ENCODE data around the gene TENM3. TPM values are rescaled to one million over a fixed set of nuclear protein-coding genes. Genes with fewer than 3 reads are reported as not detected.

Gene TENM3
- total RNA-seq, 2 experiments from 2014 or later, result not detected

DNA sequence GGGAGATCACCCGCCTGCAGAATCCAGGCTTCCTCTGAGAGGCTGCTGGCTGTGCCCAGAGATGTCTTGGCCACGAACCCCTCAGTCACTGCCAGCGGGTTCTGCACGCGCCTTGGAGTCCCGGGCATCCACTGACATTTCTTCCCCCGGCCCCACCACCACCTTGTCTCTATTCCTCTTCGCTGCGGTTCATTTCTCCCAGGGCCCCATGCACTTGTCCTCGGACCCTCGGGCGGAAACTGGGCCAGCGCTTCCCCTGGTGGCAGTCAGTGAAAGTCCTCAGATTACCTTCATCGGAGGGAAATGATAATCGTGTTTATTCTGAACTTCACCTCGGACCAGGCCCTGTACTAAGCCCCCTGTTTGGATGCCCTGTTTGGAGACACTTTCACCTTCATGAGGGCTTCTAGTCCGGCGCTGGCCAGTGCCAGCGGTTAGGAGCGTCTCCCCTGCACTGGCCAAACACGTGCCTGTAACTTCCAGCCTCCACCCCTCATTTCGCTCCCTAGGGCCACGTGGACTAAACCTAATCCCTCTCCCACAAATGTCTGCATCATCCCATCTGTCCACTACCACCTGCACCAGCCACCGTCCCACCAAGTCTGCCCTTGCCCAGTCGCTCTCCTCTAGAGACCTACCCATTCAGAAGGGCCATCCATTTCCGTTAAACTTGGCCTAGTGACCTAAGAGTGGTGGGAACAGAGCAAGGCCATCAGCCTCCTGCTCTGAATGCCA lies 592.0 kb downstream of the TENM3 start:
- peaks cover 37% of the 10 kb centered on the region for H3K27me3 Mint-ChIP-seq (ENCODE audit: low read depth)
- no peaks in the 10 kb centered on the region for H3K4me1 Mint-ChIP-seq (ENCODE audit: low read depth)
- CTCF ChIA-PET, result no interaction called here
- no peak overlapping the region for H3K4me3 Mint-ChIP-seq
- intact Hi-C loops (cut with micrococcal nuclease), result no loop called here
- H3K36me3 Mint-ChIP-seq (ENCODE audit: low read depth), result no peaks in the 10 kb centered on the region
- DNase-seq, result no peak
- H3K27ac Mint-ChIP-seq, result no peak overlapping the region
- no peaks in the 10 kb centered on the region for H3K9me3 Mint-ChIP-seq

DNA sequence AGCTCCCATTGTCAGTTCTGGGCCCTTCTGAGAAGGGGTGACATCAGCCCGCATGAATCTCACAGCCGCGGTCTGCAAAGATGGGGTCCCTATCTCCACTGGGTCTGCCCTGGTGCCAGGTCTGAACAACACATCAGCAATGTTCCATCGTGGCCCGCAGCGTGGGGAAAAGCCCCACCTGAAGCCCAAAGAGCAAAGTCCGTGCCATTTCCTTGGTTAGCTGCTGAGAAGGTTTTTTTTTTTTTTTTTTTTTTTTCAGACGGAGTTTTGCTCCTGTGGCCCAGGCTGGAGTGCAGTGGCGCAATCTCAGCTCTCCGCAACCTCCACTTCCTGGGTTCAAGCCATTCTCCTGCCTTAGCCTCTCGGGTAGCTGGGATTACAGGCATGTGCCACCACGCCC lies 594.6 kb downstream of the TENM3 start:
- no peaks in the 10 kb centered on the region for H3K36me3 Mint-ChIP-seq (ENCODE audit: low read depth)
- no peaks in the 10 kb centered on the region for H3K4me1 Mint-ChIP-seq (ENCODE audit: low read depth)
- DNase-seq, result no peak
- CTCF ChIA-PET, result no interaction called here
- intact Hi-C loops (cut with micrococcal nuclease), result no loop called here
- peaks cover 33% of the 10 kb centered on the region for H3K27me3 Mint-ChIP-seq (ENCODE audit: low read depth)
- H3K4me3 Mint-ChIP-seq, result no peak overlapping the region
- no peaks in the 10 kb centered on the region for H3K9me3 Mint-ChIP-seq
- no peak overlapping the region for H3K27ac Mint-ChIP-seq

DNA sequence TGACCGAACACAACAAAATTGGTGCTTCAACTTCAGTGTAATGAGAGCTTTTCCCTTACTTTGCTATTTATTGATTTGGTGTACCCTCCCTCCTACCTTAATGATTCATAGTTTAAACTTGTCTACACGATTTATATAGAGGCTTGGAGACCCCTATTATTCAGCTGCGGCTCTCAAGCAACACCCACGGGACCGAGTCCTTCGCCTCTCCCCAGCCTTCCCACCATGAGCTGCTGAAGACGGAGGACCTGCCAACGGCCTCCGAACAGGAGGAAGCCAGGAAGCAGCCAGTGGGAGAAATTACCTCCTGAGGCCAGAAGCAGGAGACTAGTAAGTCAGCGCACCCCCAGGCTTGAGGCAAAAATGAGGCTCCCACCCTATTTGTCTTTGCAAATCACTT lies 595.3 kb downstream of the TENM3 start:
- peaks cover 33% of the 10 kb centered on the region for H3K27me3 Mint-ChIP-seq (ENCODE audit: low read depth)
- CTCF ChIA-PET, result no interaction called here
- no peaks in the 10 kb centered on the region for H3K4me1 Mint-ChIP-seq (ENCODE audit: low read depth)

DNA sequence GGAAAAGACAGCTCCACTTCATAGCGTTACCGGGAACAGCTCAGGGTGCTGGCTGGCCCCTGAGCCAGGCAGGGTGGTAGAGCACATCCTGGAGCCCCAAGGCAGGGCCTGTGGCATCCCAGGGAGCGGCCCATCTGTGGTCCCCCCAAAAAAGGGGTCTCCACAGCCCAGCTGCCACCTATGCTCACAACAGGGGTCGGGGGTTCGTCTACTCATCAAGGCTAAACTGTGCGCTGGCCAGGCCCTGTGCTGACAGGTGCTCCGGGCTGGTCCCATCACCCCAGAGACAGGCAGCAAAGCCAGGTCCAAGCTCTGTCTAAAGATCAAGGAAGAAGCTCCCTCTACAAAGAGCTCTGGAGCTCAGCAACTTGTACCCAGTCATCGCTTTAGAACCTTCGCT lies 596.1 kb downstream of the TENM3 start:
- H3K9me3 Mint-ChIP-seq, result no peaks in the 10 kb centered on the region

More for the DNA sequence above, 595.3 kb downstream of the TENM3 start:
- intact Hi-C loops (cut with micrococcal nuclease), result no loop called here
- Mint-ChIP-seq H3K27ac (no peak overlapping the region), H3K4me3 (no peak overlapping the region), H3K9me3 (no peaks in the 10 kb centered on the region), H3K36me3 (ENCODE audit: low read depth) (no peaks in the 10 kb centered on the region)
- DNase-seq, result no peak

DNA sequence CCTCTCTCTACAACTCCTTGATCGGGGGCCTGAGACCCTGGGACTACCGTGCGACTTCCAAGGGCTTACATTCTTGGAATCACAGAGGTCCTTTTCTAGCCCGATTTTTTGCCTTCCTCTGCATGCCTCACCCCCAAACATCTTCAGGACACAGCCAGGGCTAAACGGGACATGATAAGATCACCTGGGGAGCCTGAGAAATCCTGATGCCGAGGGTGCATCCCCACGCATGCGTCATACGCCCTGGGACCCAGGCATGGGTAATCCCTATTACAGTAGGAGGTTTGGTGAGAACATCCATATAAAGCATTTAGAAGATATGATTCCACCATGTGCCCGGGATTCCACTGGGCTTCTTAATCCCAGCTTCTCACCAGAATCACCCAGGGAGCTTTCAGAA lies 596.9 kb downstream of the TENM3 start:
- CTCF ChIA-PET, result no interaction called here

More for the DNA sequence above, 596.1 kb downstream of the TENM3 start:
- Mint-ChIP-seq H3K27ac (no peak overlapping the region), H3K27me3 (ENCODE audit: low read depth) (peaks cover 33% of the 10 kb centered on the region), H3K4me1 (ENCODE audit: low read depth) (no peaks in the 10 kb centered on the region), H3K4me3 (no peak overlapping the region), H3K36me3 (ENCODE audit: low read depth) (no peaks in the 10 kb centered on the region)
- CTCF ChIA-PET, result no interaction called here
- no peak for DNase-seq
- intact Hi-C loops (cut with micrococcal nuclease), result no loop called here

DNA sequence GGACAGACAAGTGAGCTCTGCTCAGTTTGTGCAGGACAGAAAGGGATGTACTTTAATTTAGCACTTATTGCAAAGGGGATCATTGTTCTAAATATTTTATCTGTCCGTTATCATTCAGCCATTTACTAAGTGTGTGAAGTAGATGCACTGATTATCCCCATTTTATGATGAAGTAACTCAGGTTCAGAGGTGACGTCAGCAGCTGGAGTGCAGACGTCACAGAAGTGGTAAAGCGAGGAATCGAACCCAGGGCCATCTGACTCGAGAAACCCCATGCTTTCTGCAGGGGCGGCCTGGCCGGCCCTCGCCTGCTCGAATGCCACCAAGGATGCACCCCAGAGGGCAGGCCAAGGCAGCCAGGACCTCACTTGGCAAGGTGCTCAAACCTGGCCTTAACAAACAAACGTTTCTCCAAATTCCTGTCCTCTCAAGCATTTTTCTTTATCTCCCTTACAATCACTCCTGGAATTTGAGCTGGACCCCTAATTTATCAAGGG lies 599.0 kb downstream of the TENM3 start:
- Mint-ChIP-seq H3K36me3 (ENCODE audit: low read depth) (no peaks in the 10 kb centered on the region), H3K27ac (no peak overlapping the region), H3K27me3 (ENCODE audit: low read depth) (peaks cover 20% of the 10 kb centered on the region), H3K9me3 (no peaks in the 10 kb centered on the region), H3K4me3 (no peak overlapping the region), H3K4me1 (ENCODE audit: low read depth) (no peaks in the 10 kb centered on the region)
- intact Hi-C loops (cut with micrococcal nuclease), result no loop called here
- no peak for DNase-seq
- CTCF ChIA-PET, result no interaction called here

More for the DNA sequence above, 596.9 kb downstream of the TENM3 start:
- Mint-ChIP-seq H3K4me1 (ENCODE audit: low read depth) (no peaks in the 10 kb centered on the region), H3K9me3 (no peaks in the 10 kb centered on the region), H3K27me3 (ENCODE audit: low read depth) (peaks cover 37% of the 10 kb centered on the region), H3K27ac (no peak overlapping the region), H3K4me3 (no peak overlapping the region), H3K36me3 (ENCODE audit: low read depth) (no peaks in the 10 kb centered on the region)
- intact Hi-C loops (cut with micrococcal nuclease), result no loop called here
- no peak for DNase-seq

DNA sequence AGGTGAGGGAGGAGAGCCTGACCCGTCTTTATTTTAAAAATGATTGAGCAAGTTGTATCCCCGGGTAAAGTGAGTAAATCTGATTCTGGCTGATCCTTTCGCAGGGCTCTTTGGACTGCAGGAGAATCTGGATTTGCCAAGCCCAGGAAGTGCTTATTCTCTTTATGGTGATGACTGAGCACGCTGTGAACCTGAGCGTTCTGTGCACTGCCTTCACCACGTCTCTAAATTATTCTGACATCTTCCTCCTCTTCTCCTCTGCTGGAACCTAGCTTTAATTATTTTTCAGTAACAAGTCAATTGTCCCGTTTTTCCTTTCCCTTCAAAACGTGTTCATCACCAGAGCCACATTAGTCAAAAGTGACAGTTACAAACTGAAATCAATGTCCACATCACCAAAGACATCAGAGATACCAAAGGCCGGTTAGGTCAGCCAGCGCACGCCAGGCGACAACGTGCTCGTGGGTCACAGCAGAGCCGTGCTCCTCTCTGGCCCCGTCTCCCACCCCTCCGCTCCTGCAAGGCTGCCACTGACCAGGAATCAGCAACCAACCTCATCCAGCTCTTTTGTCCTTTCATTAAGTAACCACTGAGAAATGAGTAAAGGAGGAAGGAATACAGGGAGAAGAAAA lies 599.7 kb downstream of the TENM3 start:
- Mint-ChIP-seq H3K27me3 (ENCODE audit: low read depth) (peaks cover 15% of the 10 kb centered on the region), H3K36me3 (ENCODE audit: low read depth) (no peaks in the 10 kb centered on the region)
- intact Hi-C loops (cut with micrococcal nuclease), result no loop called here

DNA sequence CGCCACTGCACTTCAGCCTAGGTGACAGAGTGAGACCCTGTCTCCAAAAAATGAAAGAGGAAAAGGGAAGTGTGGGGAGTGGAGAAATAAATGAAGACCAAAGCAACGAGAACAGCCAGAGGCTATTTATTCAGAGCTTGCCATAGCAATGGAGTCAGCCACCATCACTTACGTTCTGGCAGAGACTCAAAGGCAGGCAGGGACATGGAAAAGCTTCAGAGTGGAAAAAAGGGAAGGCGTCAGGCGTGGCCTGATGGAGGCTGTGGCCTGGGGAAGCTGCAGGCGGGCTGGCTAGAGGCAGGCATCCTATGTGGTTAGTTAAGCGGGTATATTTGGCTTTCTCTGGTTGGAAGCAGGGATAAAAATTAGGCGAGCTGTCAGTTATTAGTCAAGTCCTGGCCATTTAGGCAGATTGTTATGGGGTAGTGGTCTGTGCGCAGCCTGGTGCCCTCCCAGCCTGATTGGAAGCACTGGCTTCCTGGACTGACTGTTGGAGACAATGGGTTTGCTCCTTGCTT lies 600.7 kb downstream of the TENM3 start:
- no peaks in the 10 kb centered on the region for H3K36me3 Mint-ChIP-seq (ENCODE audit: low read depth)
- CTCF ChIA-PET, result no interaction called here
- peaks cover 12% of the 10 kb centered on the region for H3K27me3 Mint-ChIP-seq (ENCODE audit: low read depth)
- no peaks in the 10 kb centered on the region for H3K9me3 Mint-ChIP-seq
- intact Hi-C loops (cut with micrococcal nuclease), result no loop called here
- H3K4me3 Mint-ChIP-seq, result no peak overlapping the region
- no peaks in the 10 kb centered on the region for H3K4me1 Mint-ChIP-seq (ENCODE audit: low read depth)
- DNase-seq, result no peak
- no peak overlapping the region for H3K27ac Mint-ChIP-seq

More for the DNA sequence above, 599.7 kb downstream of the TENM3 start:
- Mint-ChIP-seq H3K27ac (no peak overlapping the region), H3K4me3 (no peak overlapping the region), H3K4me1 (ENCODE audit: low read depth) (no peaks in the 10 kb centered on the region), H3K9me3 (no peaks in the 10 kb centered on the region)
- CTCF ChIA-PET, result no interaction called here
- no peak for DNase-seq

DNA sequence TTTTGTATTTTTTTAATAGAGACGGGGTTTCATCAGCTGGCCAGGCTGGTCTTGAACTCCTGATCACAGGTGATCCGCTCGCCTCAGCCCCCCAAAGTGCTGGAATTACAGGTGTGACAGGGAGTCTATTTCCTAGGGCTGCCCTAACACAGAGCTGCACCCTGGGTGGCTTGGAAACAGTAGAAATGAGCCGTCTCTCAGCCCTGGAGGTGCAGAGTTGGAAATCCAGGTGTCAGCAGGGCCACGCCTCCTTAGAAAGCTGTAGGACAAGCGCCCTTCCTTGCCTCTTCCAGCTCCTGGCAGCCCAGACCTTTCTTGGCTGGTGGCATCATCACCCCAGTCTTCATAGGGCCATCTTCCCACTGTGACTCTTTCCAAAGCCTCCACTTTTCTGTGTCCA lies 602.4 kb downstream of the TENM3 start:
- no peak for DNase-seq
- Mint-ChIP-seq H3K9me3 (no peaks in the 10 kb centered on the region), H3K4me3 (no peak overlapping the region), H3K4me1 (ENCODE audit: low read depth) (no peaks in the 10 kb centered on the region), H3K36me3 (ENCODE audit: low read depth) (no peaks in the 10 kb centered on the region), H3K27me3 (ENCODE audit: low read depth) (peaks cover 9% of the 10 kb centered on the region), H3K27ac (no peak overlapping the region)
- intact Hi-C loops (cut with micrococcal nuclease), result no loop called here
- CTCF ChIA-PET, result no interaction called here

DNA sequence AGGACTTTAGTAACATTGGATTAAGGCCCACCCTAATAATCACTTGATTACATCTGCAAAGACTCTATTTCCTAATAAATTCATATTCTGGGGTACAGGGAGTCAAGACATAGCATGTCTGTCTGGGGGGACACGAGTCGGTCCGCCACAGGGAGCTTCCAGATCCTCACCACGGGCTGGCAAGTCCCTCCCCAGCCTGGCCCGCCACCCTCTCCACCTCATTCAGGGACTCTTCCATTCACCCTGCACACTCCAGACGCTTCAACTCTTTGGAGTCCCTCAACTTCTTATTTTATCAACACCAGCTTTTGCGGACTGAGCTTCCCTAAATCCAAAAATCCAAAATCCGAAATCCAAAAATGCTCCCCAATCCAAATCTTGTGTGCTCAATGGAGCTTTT lies 602.8 kb downstream of the TENM3 start:
- H3K4me3 Mint-ChIP-seq, result no peak overlapping the region
- intact Hi-C loops (cut with micrococcal nuclease), result no loop called here
- H3K27me3 Mint-ChIP-seq (ENCODE audit: low read depth), result peaks cover 6% of the 10 kb centered on the region
- no peaks in the 10 kb centered on the region for H3K36me3 Mint-ChIP-seq (ENCODE audit: low read depth)
- H3K9me3 Mint-ChIP-seq, result no peaks in the 10 kb centered on the region
- CTCF ChIA-PET, result no interaction called here
- no peak for DNase-seq
- no peak overlapping the region for H3K27ac Mint-ChIP-seq
- no peaks in the 10 kb centered on the region for H3K4me1 Mint-ChIP-seq (ENCODE audit: low read depth)

DNA sequence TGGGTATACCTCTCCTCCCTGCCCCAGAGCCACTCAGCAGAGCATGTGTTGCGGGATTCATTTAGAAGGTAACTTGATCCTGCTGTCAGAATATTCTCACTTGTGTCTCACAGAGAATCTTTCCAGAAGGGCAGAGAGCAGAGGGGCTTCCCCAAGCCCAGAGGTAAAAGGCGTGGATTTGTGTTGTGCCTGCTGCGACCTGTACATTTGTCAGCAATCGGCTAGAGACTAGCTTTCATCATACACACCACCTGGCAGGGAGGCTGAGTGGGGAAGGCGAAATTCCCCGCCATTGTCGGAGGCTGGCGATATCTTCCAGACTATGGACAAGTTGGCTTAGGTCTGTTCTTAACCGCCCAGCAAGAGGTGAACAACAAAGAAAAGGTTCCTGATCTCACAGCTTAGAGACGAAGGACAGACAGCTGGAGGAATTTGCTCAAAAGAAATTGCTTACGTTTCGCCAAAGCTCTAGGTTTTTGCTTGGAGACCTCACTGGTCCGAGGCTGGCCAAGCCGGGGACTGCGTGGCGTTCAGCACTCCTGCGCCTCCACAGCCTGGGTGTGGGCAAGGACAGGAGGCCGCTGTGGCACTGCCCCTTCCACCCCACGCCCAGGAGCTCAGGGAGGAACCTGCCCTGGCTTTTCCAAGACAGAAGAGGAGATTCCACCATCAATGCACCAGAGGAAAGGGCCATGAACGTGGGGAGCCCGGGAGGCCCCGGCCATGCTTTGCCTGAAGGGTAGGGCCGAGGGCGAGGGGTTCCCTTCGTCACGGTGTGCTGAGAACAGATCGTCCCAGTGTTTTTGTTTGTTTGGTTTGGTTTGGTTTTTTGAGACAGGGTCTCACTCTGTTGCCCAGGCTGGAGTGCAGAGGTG lies 604.6 kb downstream of the TENM3 start:
- CTCF ChIA-PET, result no interaction called here
- DNase-seq, result no peak
- H3K9me3 Mint-ChIP-seq, result no peaks in the 10 kb centered on the region
- intact Hi-C loops (cut with micrococcal nuclease), result no loop called here
- H3K27me3 Mint-ChIP-seq (ENCODE audit: low read depth), result peaks cover 3% of the 10 kb centered on the region
- H3K4me1 Mint-ChIP-seq (ENCODE audit: low read depth), result no peaks in the 10 kb centered on the region
- H3K4me3 Mint-ChIP-seq, result no peak overlapping the region
- peaks cover 2% of the 10 kb centered on the region for H3K36me3 Mint-ChIP-seq (ENCODE audit: low read depth)
- no peak overlapping the region for H3K27ac Mint-ChIP-seq

DNA sequence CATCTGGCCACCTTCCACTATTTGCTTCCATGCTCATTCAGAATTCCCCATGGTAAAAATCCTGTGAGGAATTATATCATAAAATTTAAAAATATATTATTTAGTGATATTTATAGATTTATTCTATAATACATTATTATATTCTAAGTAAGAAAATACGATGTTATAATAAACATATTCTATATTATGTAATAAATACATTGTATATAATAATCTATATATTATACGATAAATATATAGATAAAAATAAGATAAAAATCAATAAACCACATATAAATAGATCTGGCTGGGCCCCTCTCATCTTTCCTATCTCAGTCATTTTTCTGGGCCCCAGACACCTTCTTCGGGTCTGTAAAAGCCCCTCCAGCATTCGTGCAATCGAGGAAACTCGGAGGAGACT lies 605.5 kb downstream of the TENM3 start:
- DNase-seq, result no peak
- Mint-ChIP-seq H3K9me3 (peaks cover 2% of the 10 kb centered on the region), H3K27ac (no peak overlapping the region), H3K4me1 (ENCODE audit: low read depth) (no peaks in the 10 kb centered on the region), H3K27me3 (ENCODE audit: low read depth) (peaks cover 3% of the 10 kb centered on the region), H3K36me3 (ENCODE audit: low read depth) (peaks cover 2% of the 10 kb centered on the region), H3K4me3 (no peak overlapping the region)
- intact Hi-C loops (cut with micrococcal nuclease), result no loop called here
- CTCF ChIA-PET, result no interaction called here
